ENCODE data around the gene PARD6G. TPM values are rescaled to one million over a fixed set of nuclear protein-coding genes. Genes with fewer than 3 reads are reported as not detected.

Gene PARD6G
- total and polyA plus RNA-seq, 2 experiments from 2014 or later: 6.9 to 18.5 TPM

GRCh38 chr18:80115035-80115434, 132.3 kb downstream of the PARD6G start (continued):
- TF ChIP-seq REST (IDR thresholded peaks at IDR 0.05; ENCODE audit: unreplicated experiment) (no peak), ZNF114 (CRISPR knock-in tag; IDR thresholded peaks at IDR 0.05) (no peak)

GRCh38 chr18:80112624-80113248, 134.6 kb downstream of the PARD6G start:
- DNase-seq (ENCODE audit: low spot score): no peak
- H3K36me3 ChIP-seq (ENCODE audit: insufficient read depth): no peaks in the 10 kb centered on the region; the same call in 1 of the 2 replicates
- H4K20me1 ChIP-seq (replicated peaks; ENCODE audit: insufficient read depth): peaks cover 54% of the 10 kb centered on the region
- H3F3A ChIP-seq (replicated peaks; ENCODE audit: low read depth): no peaks in the 10 kb centered on the region
- peak overlapping the region; percentile 75 for H3K27ac Mint-ChIP-seq
- H3K4me1 Mint-ChIP-seq: peaks cover 61% of the 10 kb centered on the region
- no peak overlapping the region for H3K4me3 ChIP-seq
- ATAC-seq: no peak
- no peak overlapping the region; the same call in 1 of the 2 replicates for H3K27ac ChIP-seq (ENCODE audit: low read depth)
- H3K27me3 Mint-ChIP-seq (ENCODE audit: insufficient read depth, low read depth, poor library complexity): peaks cover 11% of the 10 kb centered on the region
- H3K4me1 ChIP-seq (ENCODE audit: insufficient read depth): peaks cover 45% of the 10 kb centered on the region
- H3K9me3 Mint-ChIP-seq: peaks cover 2% of the 10 kb centered on the region; the same call in 1 of the 3 replicates
- H3K4me3 Mint-ChIP-seq: peak overlapping the region; percentile 37; the same call in 1 of the 3 replicates
- H3K4me2 ChIP-seq: peak overlapping the region; percentile 25; the same call in 1 of the 2 replicates
- H2AFZ ChIP-seq: no peak overlapping the region
- H3K27me3 ChIP-seq (ENCODE audit: insufficient read depth): no peaks in the 10 kb centered on the region
- H3K36me3 Mint-ChIP-seq (ENCODE audit: low read depth): peaks cover 22% of the 10 kb centered on the region
- H3K9me2 ChIP-seq (ENCODE audit: insufficient read depth): no peaks in the 10 kb centered on the region
- H3K79me2 ChIP-seq (replicated peaks; ENCODE audit: insufficient read depth): peaks cover 82% of the 10 kb centered on the region
- no peak for TF ChIP-seq EZH2phosphoT487 (IDR thresholded peaks at IDR 0.05; ENCODE audit: unreplicated experiment)
- TF ChIP-seq ZNF114 (CRISPR knock-in tag; IDR thresholded peaks at IDR 0.05): no peak
- no peak for TF ChIP-seq ZNF462 (CRISPR knock-in tag; IDR thresholded peaks at IDR 0.05)
- no peak for TF ChIP-seq JUNB (IDR thresholded peaks at IDR 0.05; ENCODE audit: unreplicated experiment)
- no peak for TF ChIP-seq CTCF (conservative IDR thresholded peaks at IDR 0.05; ENCODE audit: low read depth in 2 of 2)
- no peak for TF ChIP-seq ZNF331 (CRISPR knock-in tag; IDR thresholded peaks at IDR 0.05; ENCODE audit: low read depth)
- no peak for TF ChIP-seq ETS1 (IDR thresholded peaks at IDR 0.05)
- TF ChIP-seq POLR2AphosphoS5 (IDR thresholded peaks at IDR 0.05; ENCODE audit: low read depth): no peak
- no peak for TF ChIP-seq STAT1 (IDR thresholded peaks at IDR 0.05; ENCODE audit: unreplicated experiment)
